GM19463 (cell line): ENCODE results near the gene SDK1.
"Not testable (repeated sequence)": the region's sequence is repeated elsewhere in the genome, so short reads cannot be mapped to it uniquely, and the experiment has no call there.

ENCODE experiments used
- ATAC-seq: cut with Tn5 transposase; IDR thresholded peaks from one replicate; pipeline ENCODE4 v1.9.1; 2021; ENCODE audit warnings: mild to moderate bottlenecking, moderate library complexity; ENCODE audit not compliant: unreplicated experiment

SDK1 gene

GRCh38 chr7:3943779-3944520, 642.9 kb downstream of the SDK1 start:
- ATAC-seq: no peak

GRCh38 chr7:3949242-3949640, 648.2 kb downstream of the SDK1 start:
- no peak for ATAC-seq

GRCh38 chr7:3950249-3950648, 649.2 kb downstream of the SDK1 start:
- peak; percentile 72 for ATAC-seq

GRCh38 chr7:3951316-3952055, 650.4 kb downstream of the SDK1 start:
- ATAC-seq: no peak

- no peak for ATAC-seq
These were observed 652.1 kb downstream of the SDK1 start for GRCh38 chr7:3953133-3953532.

- ATAC-seq: no peak
These were observed 652.9 kb downstream of the SDK1 start for GRCh38 chr7:3953946-3954345.

- ATAC-seq: no peak
These were observed 654.0 kb downstream of the SDK1 start for GRCh38 chr7:3955026-3955425.

- peak; percentile 73 for ATAC-seq
These were observed 655.0 kb downstream of the SDK1 start for GRCh38 chr7:3955751-3956696.

- peak; percentile 57 for ATAC-seq
These were observed 655.9 kb downstream of the SDK1 start for GRCh38 chr7:3956949-3957348.

- no peak for ATAC-seq
These were observed 656.5 kb downstream of the SDK1 start for GRCh38 chr7:3957472-3958108.

GRCh38 chr7:3958109-3958483, 657.0 kb downstream of the SDK1 start:
- ATAC-seq: no peak

- ATAC-seq: no peak
These were observed 658.3 kb downstream of the SDK1 start for GRCh38 chr7:3959364-3959763.

GRCh38 chr7:3960050-3960763, 659.2 kb downstream of the SDK1 start:
- ATAC-seq: no peak

GRCh38 chr7:3960942-3961341, 659.9 kb downstream of the SDK1 start:
- ATAC-seq: no peak

GRCh38 chr7:3961857-3962503, 660.9 kb downstream of the SDK1 start:
- ATAC-seq: no peak

- ATAC-seq: not testable (repeated sequence)
These were observed 662.7 kb downstream of the SDK1 start for GRCh38 chr7:3963768-3964167.

- no peak for ATAC-seq
These were observed 664.0 kb downstream of the SDK1 start for GRCh38 chr7:3964980-3965606.

GRCh38 chr7:3965794-3966395, 664.8 kb downstream of the SDK1 start:
- no peak for ATAC-seq

GRCh38 chr7:3968234-3968633, 667.2 kb downstream of the SDK1 start:
- no peak for ATAC-seq
